Ishikawa (cell line): ENCODE data around the gene TBC1D14.

ENCODE experiments used
- CEBPB ChIP-seq: IDR thresholded peaks from 2 replicates; pipeline ENCODE4 v1.6.1; 2012
- CREB1 ChIP-seq: IDR thresholded peaks from 2 replicates; pipeline ENCODE4 v1.6.1; 2012; ENCODE audit warnings: low read depth
- EP300 ChIP-seq: IDR thresholded peaks from 2 replicates; pipeline ENCODE4 v1.6.1; 2012; ENCODE audit warnings: borderline replicate concordance
- NFIC ChIP-seq: IDR thresholded peaks from 2 replicates; pipeline ENCODE4 v1.6.1; 2012
- RAD21 ChIP-seq: IDR thresholded peaks from 2 replicates; pipeline ENCODE4 v1.6.1; 2012; ENCODE audit warnings: low read depth
- TAF1 ChIP-seq: IDR thresholded peaks from 2 replicates; pipeline ENCODE4 v1.6.1; 2012; ENCODE audit warnings: low read depth, mild to moderate bottlenecking
- TEAD4 ChIP-seq: IDR thresholded peaks from 2 replicates; pipeline ENCODE4 v1.6.1; 2012
- YY1 ChIP-seq: IDR thresholded peaks from 2 replicates; pipeline ENCODE4 v1.6.1; 2012; ENCODE audit warnings: low read depth
- TF ChIP-seq, protein P1 (sequence below): IDR thresholded peaks from 2 replicates; pipeline ENCODE4 v1.6.1; 2012
- TF ChIP-seq, protein P2 (sequence below): IDR thresholded peaks from 2 replicates; pipeline ENCODE4 v1.6.1; 2012
- TF ChIP-seq, protein P3 (sequence below): IDR thresholded peaks from 2 replicates; pipeline ENCODE4 v1.6.1; 2012; ENCODE audit warnings: low read depth, mild to moderate bottlenecking

DNA sequence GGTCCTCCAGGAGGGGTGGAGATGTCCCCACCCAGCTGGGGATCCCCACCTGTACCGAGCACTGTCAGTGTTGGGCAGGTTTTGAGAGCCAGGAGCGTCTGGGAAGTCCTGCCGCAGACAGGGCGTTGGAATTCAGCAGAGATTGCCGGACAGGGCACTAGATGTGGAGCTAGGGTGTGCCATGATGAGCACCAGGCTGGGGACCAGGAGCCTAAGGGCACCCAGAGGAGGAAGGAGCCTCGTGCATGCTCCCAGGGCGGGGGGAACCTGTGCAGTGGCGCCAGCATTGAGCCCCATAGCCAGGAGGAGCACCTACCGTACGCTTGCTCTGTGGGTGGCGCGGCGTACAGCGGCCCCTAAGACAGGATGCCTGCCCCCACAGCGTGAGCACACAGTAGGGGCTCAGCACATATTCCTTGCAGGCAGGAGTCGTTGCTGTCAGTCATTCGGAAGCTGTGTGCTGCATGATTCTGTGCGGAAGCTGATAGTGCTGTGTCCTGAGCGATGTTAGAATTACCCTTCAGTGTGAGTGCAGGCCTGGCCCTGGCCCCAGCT is 114.8 kb downstream of the TBC1D14 start:
- TF ChIP-seq, protein P1, sequence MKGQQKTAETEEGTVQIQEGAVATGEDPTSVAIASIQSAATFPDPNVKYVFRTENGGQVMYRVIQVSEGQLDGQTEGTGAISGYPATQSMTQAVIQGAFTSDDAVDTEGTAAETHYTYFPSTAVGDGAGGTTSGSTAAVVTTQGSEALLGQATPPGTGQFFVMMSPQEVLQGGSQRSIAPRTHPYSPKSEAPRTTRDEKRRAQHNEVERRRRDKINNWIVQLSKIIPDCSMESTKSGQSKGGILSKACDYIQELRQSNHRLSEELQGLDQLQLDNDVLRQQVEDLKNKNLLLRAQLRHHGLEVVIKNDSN: no peak
- TF ChIP-seq CEBPB (no peak), YY1 (no peak), EP300 (no peak), NFIC (no peak), TAF1 (no peak), TEAD4 (no peak), RAD21 (no peak), CREB1 (no peak)
- TF ChIP-seq, protein P2, sequence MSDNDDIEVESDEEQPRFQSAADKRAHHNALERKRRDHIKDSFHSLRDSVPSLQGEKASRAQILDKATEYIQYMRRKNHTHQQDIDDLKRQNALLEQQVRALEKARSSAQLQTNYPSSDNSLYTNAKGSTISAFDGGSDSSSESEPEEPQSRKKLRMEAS: no peak
- TF ChIP-seq, protein P3, sequence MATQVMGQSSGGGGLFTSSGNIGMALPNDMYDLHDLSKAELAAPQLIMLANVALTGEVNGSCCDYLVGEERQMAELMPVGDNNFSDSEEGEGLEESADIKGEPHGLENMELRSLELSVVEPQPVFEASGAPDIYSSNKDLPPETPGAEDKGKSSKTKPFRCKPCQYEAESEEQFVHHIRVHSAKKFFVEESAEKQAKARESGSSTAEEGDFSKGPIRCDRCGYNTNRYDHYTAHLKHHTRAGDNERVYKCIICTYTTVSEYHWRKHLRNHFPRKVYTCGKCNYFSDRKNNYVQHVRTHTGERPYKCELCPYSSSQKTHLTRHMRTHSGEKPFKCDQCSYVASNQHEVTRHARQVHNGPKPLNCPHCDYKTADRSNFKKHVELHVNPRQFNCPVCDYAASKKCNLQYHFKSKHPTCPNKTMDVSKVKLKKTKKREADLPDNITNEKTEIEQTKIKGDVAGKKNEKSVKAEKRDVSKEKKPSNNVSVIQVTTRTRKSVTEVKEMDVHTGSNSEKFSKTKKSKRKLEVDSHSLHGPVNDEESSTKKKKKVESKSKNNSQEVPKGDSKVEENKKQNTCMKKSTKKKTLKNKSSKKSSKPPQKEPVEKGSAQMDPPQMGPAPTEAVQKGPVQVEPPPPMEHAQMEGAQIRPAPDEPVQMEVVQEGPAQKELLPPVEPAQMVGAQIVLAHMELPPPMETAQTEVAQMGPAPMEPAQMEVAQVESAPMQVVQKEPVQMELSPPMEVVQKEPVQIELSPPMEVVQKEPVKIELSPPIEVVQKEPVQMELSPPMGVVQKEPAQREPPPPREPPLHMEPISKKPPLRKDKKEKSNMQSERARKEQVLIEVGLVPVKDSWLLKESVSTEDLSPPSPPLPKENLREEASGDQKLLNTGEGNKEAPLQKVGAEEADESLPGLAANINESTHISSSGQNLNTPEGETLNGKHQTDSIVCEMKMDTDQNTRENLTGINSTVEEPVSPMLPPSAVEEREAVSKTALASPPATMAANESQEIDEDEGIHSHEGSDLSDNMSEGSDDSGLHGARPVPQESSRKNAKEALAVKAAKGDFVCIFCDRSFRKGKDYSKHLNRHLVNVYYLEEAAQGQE: no peak
